GM12878 (cell line): ENCODE data around the gene TAS2R60. TPM values are rescaled to one million over a fixed set of nuclear protein-coding genes. Genes with fewer than 3 reads are reported as not detected.
"Not testable (repeated sequence)": the region's sequence is repeated elsewhere in the genome, so short reads cannot be mapped to it uniquely, and the experiment has no call there.

ENCODE experiments used
- ATAC-seq: fragments of 200-7000 bp; cut with Tn5 transposase; 3 replicates; pipeline ENCODE4 v1.9.1; 2020; ENCODE audit warnings: mild to moderate bottlenecking, moderate library complexity
- BruUV-seq: library from RNA; stranded (reverse); fragments of 400-500 nt; replicated peaks from 2 replicates; lab custom pipeline; 2021; lab: Mats Ljungman, UMichigan
- CTCF ChIA-PET: fragments of 300-600 bp; sonication (Branson Sonifier 250); formaldehyde crosslinking; extraction: SDS; loops from one replicate; lab custom pipeline; 2021; ENCODE audit warnings: inconsistent platforms; lab: Yijun Ruan, JAX
- POLR2A ChIA-PET: fragments of 350-600 bp; formaldehyde crosslinking; extraction: SDS; loops from one replicate; lab custom pipeline; 2021; ENCODE audit warnings: inconsistent platforms; lab: Charles Lee
- RAD21 ChIA-PET: fragments of 300-600 bp; sonication (Branson Sonifier 250); formaldehyde crosslinking; loops from one replicate; lab custom pipeline; 2023; ENCODE audit warnings: antibody characterized with exemption; ENCODE audit not compliant: unreplicated experiment; lab: Charles Lee
- SMC1A ChIA-PET: fragments of 300-600 bp; sonication (Branson Sonifier 250); formaldehyde crosslinking; loops from one replicate; lab custom pipeline; 2023; ENCODE audit not compliant: unreplicated experiment, uncharacterized antibody; lab: Charles Lee
- DNase-seq: peaks from one replicate; pipeline ENCODE4 v3.0.0-alpha.2; 2011; ENCODE audit warnings: low read depth, low spot score
- FAIRE-seq: peaks from 3 replicates; lab custom pipeline; 2011; peaks lifted over from hg19 to GRCh38; lab: Jason Lieb, UNC
- H2AFZ ChIP-seq: 2 replicates; pipeline ENCODE4 v1.6.0; 2011; ENCODE audit warnings: low read depth, low read length, control low read depth; ENCODE audit not compliant: control insufficient read depth
- H3K27ac ChIP-seq: 2 replicates; pipeline ENCODE4 v1.5.1; 2011; ENCODE audit warnings: control low read depth; ENCODE audit not compliant: control insufficient read depth, insufficient read depth
- H3K27me3 ChIP-seq, 2 experiments: replicated peaks in 1 of 2; 2 replicates each; pipeline versions ENCODE4 v1.6.0 to v1.6.1; 2011; ENCODE audit warnings: low read length in 1 of 2; ENCODE audit not compliant: control insufficient read depth in 2 of 2, insufficient read depth in 2 of 2
- H3K36me3 ChIP-seq, 2 experiments: 2 replicates each; pipeline ENCODE4 v1.5.1; 2011; ENCODE audit warnings: low read length in 1 of 2; ENCODE audit not compliant: control insufficient read depth in 2 of 2, insufficient read depth in 2 of 2
- H3K4me1 ChIP-seq: 2 replicates; pipeline ENCODE4 v1.6.1; 2011; ENCODE audit warnings: mild to moderate bottlenecking, low read length, moderate library complexity, mixed read lengths; ENCODE audit not compliant: control insufficient read depth, insufficient read depth
- H3K4me2 ChIP-seq: 2 replicates; pipeline ENCODE4 v1.6.0; 2011; ENCODE audit warnings: control low read depth; ENCODE audit not compliant: control insufficient read depth, insufficient read depth
- H3K4me3 ChIP-seq: fragments of 200-600 bp; sonication (generic); 2 replicates; pipeline ENCODE4 v1.5.1; 2016
- H3K79me2 ChIP-seq: 2 replicates; pipeline ENCODE4 v1.6.0; 2011; ENCODE audit warnings: low read length; ENCODE audit not compliant: control insufficient read depth, insufficient read depth
- H3K9ac ChIP-seq: 2 replicates; pipeline ENCODE4 v1.8.0; 2011; ENCODE audit warnings: low read length, control low read depth, mixed read lengths; ENCODE audit not compliant: control insufficient read depth, insufficient read depth
- H3K9me3 ChIP-seq: replicated peaks from 3 replicates; pipeline ENCODE4 v1.5.1; 2011; ENCODE audit warnings: mild to moderate bottlenecking, low read length; ENCODE audit not compliant: control insufficient read depth, insufficient read depth
- H4K20me1 ChIP-seq: 2 replicates; pipeline ENCODE4 v1.6.0; 2011; ENCODE audit not compliant: control insufficient read depth, insufficient read depth
- BACH1 ChIP-seq: fragments of 450-650 bp; IDR thresholded peaks from 2 replicates; pipeline ENCODE4 v1.6.1; 2017; ENCODE audit warnings: mild to moderate bottlenecking, borderline replicate concordance
- FOXM1 ChIP-seq: IDR thresholded peaks from 2 replicates; pipeline ENCODE4 v1.6.1; 2012; ENCODE audit warnings: low read depth, mild to moderate bottlenecking, inconsistent platforms, low read length, moderate library complexity
- SMC3 ChIP-seq: IDR thresholded peaks from 2 replicates; pipeline ENCODE4 v1.6.1; 2011; ENCODE audit warnings: low read length, improper control_type of control experiment, borderline replicate concordance
- WGBS: methylation state at CpG from one replicate; pipeline ENCODE4 v1.1.6; 2016; ENCODE audit warnings: low lambda C conversion rate; ENCODE audit not compliant: insufficient replicate concordance, insufficient coverage; ENCODE audit errors: missing lambda C conversion rate; 5-methylcytosine and 5-hydroxymethylcytosine counted together
- in situ Hi-C: fragments of 300-500 bp; cut with MboI; formaldehyde crosslinking; loops from 9 replicates; pipeline ENCODE4 v1.14.3; 2018; ENCODE audit warnings: mixed read lengths
- intact Hi-C: fragments of 100-400 bp; cut with micrococcal nuclease; formaldehyde crosslinking; loops from one replicate; pipeline ENCODE4 v1.14.2; 2022; ENCODE audit not compliant: unreplicated experiment
- polyA plus RNA-seq, 11 experiments: library from polyadenylated mRNA; depleted of rRNA in 4 of 11; unstranded in 6 of 11; stranded (reverse) in 5 of 11; fragments of >200 nt; fragmentation: Nextera tagmentation in 4 of 11; fragmentation: Illumina TruSeq in 1 of 11; extraction: Ambion mirVana in 4 of 11; extraction: Trizol in 1 of 11; gene quantifications; 1 replicate in 1 of 11; 2 replicates in 10 of 11; pipeline versions ENCODE4 v1.2.1 to v1.2.3, GENCODE V29; 2011 to 2016; ENCODE audit warnings: inconsistent platforms in 2 of 11, missing spikeins in 2 of 11, low read depth in 1 of 11
- total RNA-seq, 4 experiments: library from RNA; depleted of rRNA in 3 of 4; stranded (reverse); fragments of >200 nt in 3 of 4; fragmentation: Illumina TruSeq in 1 of 4; extraction: Trizol in 1 of 4; gene quantifications; 2 replicates each; pipeline versions ENCODE4 v1.2.1 to v1.2.3, GENCODE V29; 2013 to 2021

TAS2R60 gene
- total and polyA plus RNA-seq, 10 of the 15 experiments (the other 5 are each of a cell fraction or from before 2014, with no cell fraction given) = not detected

DNA sequence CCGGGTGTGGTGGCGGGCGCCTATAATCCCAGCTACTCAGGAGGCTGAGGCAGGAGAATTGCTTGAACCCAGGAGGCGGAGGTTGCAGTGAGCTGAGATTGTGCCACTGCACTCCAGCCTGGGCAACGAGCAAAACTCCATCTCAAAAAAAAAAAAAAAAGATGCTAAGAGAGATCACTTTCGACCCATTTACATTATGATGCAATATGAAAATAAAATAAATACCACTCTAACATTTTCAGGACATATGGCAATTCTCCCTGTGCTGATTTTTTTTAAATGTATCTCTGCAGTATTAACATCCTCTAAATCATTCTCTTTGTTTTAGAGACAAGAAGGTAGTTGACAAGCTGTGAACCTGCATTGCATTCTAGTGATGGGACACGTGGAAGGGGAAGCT, 28.0 kb upstream of the TAS2R60 start:
- not testable (repeated sequence) for H3K9ac ChIP-seq, H3K4me1 ChIP-seq, ATAC-seq, BruUV-seq, H3K79me2 ChIP-seq, FAIRE-seq, H3K27ac ChIP-seq, H4K20me1 ChIP-seq, DNase-seq, H3K4me3 ChIP-seq, H3K36me3 ChIP-seq, H3K27me3 ChIP-seq, H3K4me2 ChIP-seq, H2AFZ ChIP-seq, H3K9me3 ChIP-seq
- ChIA-PET POLR2A (interaction anchor here (0.7 kb wide), 1 partner anchor 534 kb away, joined by 4 read pairs; no protein-coding TSS in a partner anchor), CTCF (interaction anchor here (0.6 to 4.9 kb wide), 13 partner anchors 8 to 174 kb away, joined by 3 to 124 read pairs (median 4); no protein-coding TSS in a partner anchor), SMC1A (interaction anchor here (0.6 to 4.9 kb wide), 9 partner anchors 9 to 713 kb away, joined by 3 to 73 read pairs (median 5); no protein-coding TSS in a partner anchor), RAD21 (interaction anchor here (1.1 to 3.9 kb wide), 4 partner anchors 17 to 713 kb away, joined by 3 to 54 read pairs (median 5); no protein-coding TSS in a partner anchor)
- in situ Hi-C loops (loop anchor here (10.0 kb wide), 1 partner anchor 400 kb away; no protein-coding TSS in a partner anchor), intact Hi-C loops (loop anchor here (10.0 kb wide), 1 partner anchor 410 kb away; no protein-coding TSS in a partner anchor)
- 31% methylated on average over 7 of the region's 7 CpGs for WGBS

DNA sequence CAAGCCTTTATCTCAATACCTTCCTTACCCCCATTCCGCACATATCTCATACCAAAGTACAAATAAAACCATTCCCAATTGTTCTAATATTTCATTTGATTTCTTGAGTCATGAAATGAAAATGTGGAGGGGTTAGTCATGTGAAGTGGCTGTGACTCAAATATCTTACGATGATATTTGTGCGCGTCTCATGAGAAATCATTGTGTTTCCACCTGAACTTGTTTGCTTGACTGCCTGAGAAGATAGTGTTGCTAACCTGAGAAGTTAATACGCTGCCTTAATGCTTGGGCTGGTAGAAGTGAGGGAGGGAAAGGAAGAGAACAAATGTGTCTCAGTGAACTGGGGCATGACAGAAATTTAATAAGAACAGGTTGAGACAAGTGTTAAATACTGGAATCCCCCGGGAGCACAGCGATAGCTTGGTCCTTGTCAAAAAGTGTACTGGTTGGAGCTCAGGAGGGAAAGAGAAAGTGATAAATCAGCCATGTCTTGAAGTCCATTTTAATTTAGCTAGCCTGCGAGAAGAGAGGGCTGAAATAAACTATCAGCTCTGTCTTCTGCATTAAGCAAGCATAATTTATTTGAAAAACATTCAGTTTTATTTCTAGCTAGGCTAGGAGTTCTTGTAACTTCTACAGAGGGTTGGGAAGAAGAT, 27.4 kb upstream of the TAS2R60 start:
- Histone ChIP-seq H3K4me2 (no peak overlapping the region), H3K27me3 (no peaks in the 10 kb centered on the region), H3K4me3 (no peak overlapping the region), H3K4me1 (no peaks in the 10 kb centered on the region), H3K27ac (no peak overlapping the region), H3K36me3 (no peaks in the 10 kb centered on the region), H4K20me1 (no peaks in the 10 kb centered on the region), H3K79me2 (no peaks in the 10 kb centered on the region), H3K9me3 (no peaks in the 10 kb centered on the region), H2AFZ (no peak overlapping the region), H3K9ac (no peak overlapping the region)
- ATAC-seq (peak; percentile 41; the same call in 2 of the 3 replicates), DNase-seq (no peak), FAIRE-seq (no peak)
- RAD21 ChIA-PET = interaction anchor here (0.7 to 3.9 kb wide), 11 partner anchors 9 to 783 kb away, joined by 3 to 54 read pairs (median 5); no protein-coding TSS in a partner anchor
- 66% methylated on average over 8 of the region's 8 CpGs for WGBS
- SMC1A ChIA-PET = interaction anchor here (0.7 to 4.9 kb wide), 14 partner anchors 9 to 712 kb away, joined by 3 to 73 read pairs (median 4); no protein-coding TSS in a partner anchor
- POLR2A ChIA-PET = interaction anchor here (0.7 kb wide), 1 partner anchor 534 kb away, joined by 4 read pairs; no protein-coding TSS in a partner anchor
- intact Hi-C loops = loop anchor here (1.0 to 10.0 kb wide), 3 partner anchors 36 to 411 kb away; no protein-coding TSS in a partner anchor
- in situ Hi-C loops = loop anchor here (10.0 kb wide), 1 partner anchor 401 kb away; no protein-coding TSS in a partner anchor
- TF ChIP-seq BACH1 (no peak), SMC3 (no peak), FOXM1 (no peak)
- CTCF ChIA-PET = interaction anchor here (0.8 to 4.9 kb wide), 29 partner anchors 8 to 610 kb away, joined by 3 to 124 read pairs (median 4); partner anchors contain the start of gene GSTK1
- BruUV-seq = no TSS peak
